ENCODE data around the gene CERS2.
A peak's percentile ranks its signal among the peaks of the same experiment; 100 is the strongest.

The CERS2 gene

GRCh38 chr1:150973258-150973835, 1.3 kb downstream of the CERS2 start:
- no peak for TF ChIP-seq CTCF (IDR thresholded peaks at IDR 0.05; ENCODE audit: insufficient read depth, low read length, missing control alignments)
- DNase-seq (ENCODE audit: low read depth, low spot score), result no peak
- CTCF ChIA-PET, result interaction anchor here (0.6 to 19.7 kb wide), 6 partner anchors 8 to 87 kb away, joined by 3 to 551 read pairs (median 4); partner anchors contain the start of genes ANXA9, MINDY1 and MLLT11
- POLR2A ChIA-PET, result interaction anchor here (0.8 to 1.5 kb wide), 2 partner anchors 10 to 33 kb away, joined by 3 to 5 read pairs; partner anchors contain the start of gene MINDY1
- peak overlapping the region; percentile 78 for H3K4me3 ChIP-seq (ENCODE audit: low read depth, low read length)

GRCh38 chr1:150972417-150972940, 2.2 kb downstream of the CERS2 start:
- TF ChIP-seq CTCF (IDR thresholded peaks at IDR 0.05; ENCODE audit: insufficient read depth, low read length, missing control alignments), result no peak
- DNase-seq (ENCODE audit: low read depth, low spot score), result no peak
- ChIA-PET POLR2A (no interaction called here), CTCF (interaction anchor here (1.0 to 19.7 kb wide), 2 partner anchors 9 to 27 kb away, joined by 3 to 551 read pairs; partner anchors contain the start of genes ANXA9 and MINDY1)
- H3K4me3 ChIP-seq (ENCODE audit: low read depth, low read length), result peak overlapping the region; percentile 78

- ChIA-PET POLR2A (interaction anchor here (1.0 kb wide), 1 partner anchor 10 kb away, joined by 3 read pairs; no protein-coding TSS in a partner anchor), CTCF (interaction anchor here (1.0 to 19.7 kb wide), 4 partner anchors 8 to 28 kb away, joined by 3 to 551 read pairs (median 28); partner anchors contain the start of genes ANXA9 and MINDY1)
- no peak for TF ChIP-seq CTCF (IDR thresholded peaks at IDR 0.05; ENCODE audit: insufficient read depth, low read length, missing control alignments)
- DNase-seq (ENCODE audit: low read depth, low spot score), result no peak
- H3K4me3 ChIP-seq (ENCODE audit: low read depth, low read length), result peak overlapping the region; percentile 13
Observed at GRCh38 chr1:150971583-150972416, 2.8 kb downstream of the CERS2 start.

- ChIA-PET POLR2A (interaction anchor here (1.0 kb wide), 1 partner anchor 9 kb away, joined by 3 read pairs; no protein-coding TSS in a partner anchor), CTCF (interaction anchor here (1.4 to 4.2 kb wide), 4 partner anchors 9 to 49 kb away, joined by 3 to 35 read pairs (median 12); partner anchors contain the start of gene ANXA9)
- DNase-seq (ENCODE audit: low read depth, low spot score), result no peak
- H3K4me3 ChIP-seq (ENCODE audit: low read depth, low read length), result peak overlapping the region; percentile 13; the same call in 1 of the 2 replicates
- no peak for TF ChIP-seq CTCF (IDR thresholded peaks at IDR 0.05; ENCODE audit: insufficient read depth, low read length, missing control alignments)
Observed at GRCh38 chr1:150970808-150971582, 3.6 kb downstream of the CERS2 start.

GRCh38 chr1:150969626-150970025, 5.0 kb downstream of the CERS2 start:
- TF ChIP-seq CTCF (IDR thresholded peaks at IDR 0.05; ENCODE audit: insufficient read depth, low read length, missing control alignments), result no peak
- no peak overlapping the region for H3K4me3 ChIP-seq (ENCODE audit: low read depth, low read length)
- POLR2A ChIA-PET, result no interaction called here
- CTCF ChIA-PET, result interaction anchor here (1.4 to 4.2 kb wide), 4 partner anchors 10 to 47 kb away, joined by 3 to 35 read pairs (median 12); partner anchors contain the start of gene ANXA9
- no peak for DNase-seq (ENCODE audit: low read depth, low spot score)
